ENCODE data around the gene EBF3. TPM values are rescaled to one million over a fixed set of nuclear protein-coding genes. Genes with fewer than 3 reads are reported as not detected.
A peak's percentile ranks its signal among the peaks of the same experiment; 100 is the strongest.

The EBF3 gene
- total RNA-seq, 1 donor from 2014 or later: 1.8 TPM

DNA sequence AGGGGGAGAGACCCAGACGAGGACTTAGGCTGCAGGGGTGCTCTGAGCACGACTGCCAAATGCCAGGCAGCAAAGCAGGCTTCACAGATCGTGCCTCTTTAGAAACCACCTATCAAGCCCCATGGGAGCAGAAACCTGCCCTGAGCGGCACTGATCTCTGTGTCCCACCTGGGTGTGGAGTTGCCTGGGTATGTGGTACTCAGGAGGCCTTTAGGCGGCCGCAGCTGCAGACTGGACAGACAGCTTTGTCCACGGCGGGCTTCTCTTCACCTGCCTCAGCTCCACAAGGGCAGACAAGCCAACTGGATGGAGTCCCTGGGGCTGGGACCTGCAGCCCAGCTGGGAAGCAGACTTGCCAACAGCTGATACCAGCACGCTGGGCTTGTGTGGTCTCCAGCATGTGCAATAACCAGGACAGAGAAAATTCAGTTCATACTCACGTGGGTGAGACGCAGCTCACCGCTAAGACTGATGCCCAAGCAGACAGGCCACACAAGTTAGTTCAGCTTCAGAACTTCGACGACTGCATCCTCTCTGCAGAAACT, 163.2 kb downstream of the EBF3 start:
- DNase-seq (ENCODE audit: low spot score): no peak

DNA sequence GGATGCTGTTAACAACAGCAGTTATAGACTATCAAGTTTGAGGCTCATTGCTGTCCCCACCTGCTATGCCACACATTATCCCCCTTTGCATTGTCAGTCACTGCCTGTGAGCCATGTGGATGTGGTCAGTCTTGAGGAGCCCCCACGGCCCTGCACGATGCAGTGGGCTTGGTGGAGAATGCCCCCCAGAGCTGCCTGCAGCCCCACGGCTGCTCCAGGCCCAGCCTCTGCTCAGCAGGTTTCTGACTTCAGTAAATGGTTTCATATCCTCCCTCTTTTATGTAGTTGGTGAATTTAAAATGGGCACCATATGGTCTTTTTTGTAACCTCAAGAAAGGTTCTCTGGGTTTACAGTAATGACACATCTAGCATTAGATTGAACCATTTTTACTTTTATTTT, 164.1 kb downstream of the EBF3 start:
- DNase-seq (ENCODE audit: low spot score): no peak

DNA sequence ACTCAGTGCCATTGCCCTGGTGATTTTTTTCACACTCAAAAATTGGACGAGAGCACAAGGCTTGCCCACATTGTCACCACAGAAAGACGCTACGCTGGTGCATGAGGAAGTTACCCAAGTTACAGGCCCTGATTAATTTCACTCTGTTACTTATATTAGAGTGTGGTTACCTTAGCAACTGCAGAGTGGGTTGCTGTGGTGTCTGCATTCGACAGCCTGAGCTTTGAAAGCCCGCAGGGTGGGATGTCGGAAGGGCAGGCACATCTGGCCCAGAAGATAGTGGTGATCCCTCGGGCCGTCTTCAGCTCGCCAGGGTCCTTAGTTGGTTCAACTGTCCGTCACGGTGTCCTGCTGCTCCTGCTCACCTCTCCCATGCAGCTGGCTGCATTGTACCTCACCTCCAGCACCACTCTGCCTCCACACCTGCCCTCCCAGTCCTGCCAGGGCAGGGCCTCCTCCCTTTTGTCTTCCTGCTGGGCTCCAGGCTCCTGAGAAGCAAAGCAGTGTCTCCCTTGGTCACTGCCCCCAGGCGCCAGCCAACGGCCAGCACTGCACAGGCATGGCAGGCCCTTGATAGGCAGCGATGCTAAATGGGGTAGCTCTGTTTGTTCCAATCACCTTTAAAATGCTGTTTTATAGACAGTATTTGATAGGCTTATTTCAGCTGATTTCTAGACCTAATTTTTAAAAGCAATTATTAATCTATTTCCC, 167.2 kb downstream of the EBF3 start:
- DNase-seq (ENCODE audit: low spot score): no peak

DNA sequence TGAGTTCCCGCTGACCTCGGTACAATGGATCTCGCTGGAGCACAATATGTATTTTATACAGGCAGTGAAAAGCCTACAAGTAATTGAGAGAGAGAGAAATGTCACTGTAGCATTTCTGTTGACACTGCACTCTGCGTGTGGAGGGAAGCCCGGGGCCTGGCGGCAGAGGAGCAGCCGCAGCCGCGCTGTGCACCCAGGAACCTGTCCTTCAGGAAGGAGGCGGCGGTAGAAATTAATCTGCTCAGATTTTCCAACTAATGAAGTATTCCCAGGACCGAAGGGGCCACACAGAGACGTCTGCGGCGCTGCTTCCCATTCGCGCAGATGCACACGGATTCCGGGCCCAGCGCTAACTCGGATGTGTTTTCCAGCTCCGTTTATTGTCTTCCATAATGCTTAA, 170.1 kb downstream of the EBF3 start:
- DNase-seq (ENCODE audit: low spot score): no peak

DNA sequence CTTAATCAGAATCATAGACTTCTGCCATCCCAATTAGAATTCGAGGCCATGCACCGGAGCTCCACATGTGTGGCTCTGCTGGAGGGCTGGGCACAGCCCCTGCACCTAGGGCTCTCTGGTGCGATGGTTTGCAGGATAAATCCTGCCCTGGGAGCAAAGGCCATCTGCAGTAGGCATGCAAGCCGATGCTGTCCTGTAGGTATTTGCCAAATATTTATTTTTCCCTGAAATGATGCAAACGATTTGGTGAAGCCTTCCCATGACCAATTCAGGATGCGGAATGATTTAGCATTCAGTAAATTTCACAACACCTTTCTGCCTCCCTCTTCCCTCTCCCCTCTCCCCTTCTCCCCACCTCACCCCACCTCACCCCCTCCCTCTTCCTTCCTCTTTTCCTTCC, 170.6 kb downstream of the EBF3 start:
- no peak for DNase-seq (ENCODE audit: low spot score)

DNA sequence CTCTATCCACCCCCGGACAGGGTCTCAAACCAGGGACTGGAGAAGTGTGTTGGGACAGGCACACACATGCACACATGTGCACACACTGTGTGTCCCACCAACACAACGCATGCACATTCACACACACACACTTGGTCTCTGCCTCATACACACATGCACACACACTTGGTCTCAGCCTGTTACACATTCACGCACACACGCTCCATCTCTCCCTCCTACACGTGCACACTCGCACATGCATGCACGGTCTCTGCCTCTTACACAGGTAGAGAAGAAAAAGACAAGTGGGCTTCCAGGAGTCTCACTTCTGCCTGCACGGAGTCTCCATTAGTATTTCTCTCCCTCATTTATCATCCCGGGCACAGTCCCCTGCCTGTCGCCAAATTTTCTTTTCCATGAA, 171.2 kb downstream of the EBF3 start:
- DNase-seq (ENCODE audit: low spot score): no peak

- DNase-seq (ENCODE audit: low spot score): no peak
These were observed 171.9 kb downstream of the EBF3 start for GRCh38 chr10:129792141-129792540.

- DNase-seq (ENCODE audit: low spot score): peak; percentile 63
These were observed 173.2 kb downstream of the EBF3 start for GRCh38 chr10:129790715-129791446.

GRCh38 chr10:129788215-129788614, 175.9 kb downstream of the EBF3 start:
- DNase-seq (ENCODE audit: low spot score): no peak

GRCh38 chr10:129787557-129787956, 176.5 kb downstream of the EBF3 start:
- DNase-seq (ENCODE audit: low spot score): no peak

- DNase-seq (ENCODE audit: low spot score): no peak
These were observed 177.9 kb downstream of the EBF3 start for GRCh38 chr10:129786216-129786615.

- DNase-seq (ENCODE audit: low spot score): no peak
These were observed 178.5 kb downstream of the EBF3 start for GRCh38 chr10:129785536-129785981.

Other genes starting within 250 kb of the EBF3 start
- 4.8 TPM for gene C10orf143, start 146.6 kb upstream of the EBF3 start, total RNA-seq
- gene GLRX3, start 172.1 kb upstream of the EBF3 start, total RNA-seq: 50.1 TPM

Data from mucosa of gallbladder (tissue), 1 donor.